T-helper 22 cell (primary cell): ENCODE data around the gene ARHGAP45.
A peak's percentile ranks its signal among the peaks of the same experiment; 100 is the strongest.
"Not testable (repeated sequence)": the region's sequence is repeated elsewhere in the genome, so short reads cannot be mapped to it uniquely, and the experiment has no call there.

ENCODE experiments used
- DNase-seq: peaks from one replicate; pipeline ENCODE4 v3.0.0-alpha.2; 2020; ENCODE audit warnings: low read depth

Gene ARHGAP45, protein sequence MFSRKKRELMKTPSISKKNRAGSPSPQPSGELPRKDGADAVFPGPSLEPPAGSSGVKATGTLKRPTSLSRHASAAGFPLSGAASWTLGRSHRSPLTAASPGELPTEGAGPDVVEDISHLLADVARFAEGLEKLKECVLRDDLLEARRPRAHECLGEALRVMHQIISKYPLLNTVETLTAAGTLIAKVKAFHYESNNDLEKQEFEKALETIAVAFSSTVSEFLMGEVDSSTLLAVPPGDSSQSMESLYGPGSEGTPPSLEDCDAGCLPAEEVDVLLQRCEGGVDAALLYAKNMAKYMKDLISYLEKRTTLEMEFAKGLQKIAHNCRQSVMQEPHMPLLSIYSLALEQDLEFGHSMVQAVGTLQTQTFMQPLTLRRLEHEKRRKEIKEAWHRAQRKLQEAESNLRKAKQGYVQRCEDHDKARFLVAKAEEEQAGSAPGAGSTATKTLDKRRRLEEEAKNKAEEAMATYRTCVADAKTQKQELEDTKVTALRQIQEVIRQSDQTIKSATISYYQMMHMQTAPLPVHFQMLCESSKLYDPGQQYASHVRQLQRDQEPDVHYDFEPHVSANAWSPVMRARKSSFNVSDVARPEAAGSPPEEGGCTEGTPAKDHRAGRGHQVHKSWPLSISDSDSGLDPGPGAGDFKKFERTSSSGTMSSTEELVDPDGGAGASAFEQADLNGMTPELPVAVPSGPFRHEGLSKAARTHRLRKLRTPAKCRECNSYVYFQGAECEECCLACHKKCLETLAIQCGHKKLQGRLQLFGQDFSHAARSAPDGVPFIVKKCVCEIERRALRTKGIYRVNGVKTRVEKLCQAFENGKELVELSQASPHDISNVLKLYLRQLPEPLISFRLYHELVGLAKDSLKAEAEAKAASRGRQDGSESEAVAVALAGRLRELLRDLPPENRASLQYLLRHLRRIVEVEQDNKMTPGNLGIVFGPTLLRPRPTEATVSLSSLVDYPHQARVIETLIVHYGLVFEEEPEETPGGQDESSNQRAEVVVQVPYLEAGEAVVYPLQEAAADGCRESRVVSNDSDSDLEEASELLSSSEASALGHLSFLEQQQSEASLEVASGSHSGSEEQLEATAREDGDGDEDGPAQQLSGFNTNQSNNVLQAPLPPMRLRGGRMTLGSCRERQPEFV

DNA sequence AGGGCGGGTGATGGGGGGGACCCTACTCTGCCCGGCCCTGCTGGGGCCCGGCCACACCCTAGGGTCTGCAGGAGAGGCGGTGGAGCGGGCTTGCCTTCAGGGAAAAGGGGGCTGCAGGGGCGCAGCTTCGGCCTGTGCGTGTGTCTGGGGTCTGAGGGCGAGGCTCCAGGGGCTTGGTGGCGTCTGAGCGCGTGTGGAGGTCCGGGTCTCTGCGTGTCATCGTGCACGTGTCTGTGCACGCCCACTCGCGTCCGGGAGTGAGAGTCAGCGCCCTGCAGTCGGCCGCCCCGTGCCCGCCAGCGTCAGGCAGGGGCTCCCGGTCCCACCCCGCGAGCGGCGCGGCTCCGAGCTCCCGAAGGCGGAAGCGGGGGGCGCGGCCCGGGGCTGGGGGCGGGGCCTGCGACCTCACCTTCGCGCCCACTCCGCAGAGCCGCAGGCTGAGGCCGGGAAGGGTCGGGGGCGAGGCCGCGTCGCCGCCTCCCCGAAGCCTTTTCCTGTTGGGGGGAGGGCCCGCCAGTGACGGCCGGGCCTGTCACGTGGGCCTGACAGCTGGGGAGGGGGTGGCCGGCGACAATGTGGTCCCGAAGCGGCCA is at the start of gene ARHGAP45:
ARHGAP45 (plus strand) TSS at position 420 of the 593 bp plus-strand sequence. CDS start 239 bp downstream, outside the sequence.
- peak; percentile 80 for DNase-seq

DNA sequence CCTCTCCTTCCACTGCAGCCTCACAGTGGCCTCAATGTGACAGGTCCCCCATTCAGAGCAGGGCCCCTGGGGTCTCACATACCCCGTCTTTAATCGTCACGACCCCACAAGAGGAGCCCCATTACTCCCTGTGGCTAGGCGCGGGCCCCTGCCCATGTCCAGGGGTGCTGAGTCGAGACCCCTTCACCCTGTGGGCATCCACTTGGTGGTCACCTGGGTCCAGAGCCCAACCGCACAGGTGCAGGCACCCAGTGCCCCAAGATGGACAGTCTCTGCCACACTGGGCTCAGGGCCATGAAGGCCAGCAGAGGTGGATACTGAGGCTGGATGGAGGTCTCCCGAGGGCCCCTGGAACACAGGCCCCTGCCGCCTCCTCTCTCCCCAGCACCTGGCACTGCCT is 49.1 kb upstream of the ARHGAP45 start:
- DNase-seq = no peak

DNA sequence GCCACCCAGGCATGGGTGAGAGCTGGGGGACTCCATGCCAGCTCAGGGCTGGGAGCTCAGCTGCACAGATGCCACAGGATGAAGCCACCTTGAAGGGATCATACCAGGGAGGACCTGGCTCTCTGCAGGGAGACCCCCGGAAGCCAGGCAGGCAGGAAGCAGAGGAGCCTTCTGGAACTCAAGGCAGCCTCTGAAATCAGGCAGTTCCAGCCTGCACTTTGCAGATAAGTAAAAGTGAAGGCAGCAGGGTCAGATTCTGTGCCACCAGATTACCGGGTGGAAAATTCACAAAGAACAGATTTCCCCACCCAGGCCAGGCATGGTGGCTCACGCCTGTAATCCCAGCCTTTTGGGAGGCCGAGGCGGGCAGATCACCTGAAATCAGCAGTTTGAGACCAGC is 48.6 kb upstream of the ARHGAP45 start:
- DNase-seq = no peak

DNA sequence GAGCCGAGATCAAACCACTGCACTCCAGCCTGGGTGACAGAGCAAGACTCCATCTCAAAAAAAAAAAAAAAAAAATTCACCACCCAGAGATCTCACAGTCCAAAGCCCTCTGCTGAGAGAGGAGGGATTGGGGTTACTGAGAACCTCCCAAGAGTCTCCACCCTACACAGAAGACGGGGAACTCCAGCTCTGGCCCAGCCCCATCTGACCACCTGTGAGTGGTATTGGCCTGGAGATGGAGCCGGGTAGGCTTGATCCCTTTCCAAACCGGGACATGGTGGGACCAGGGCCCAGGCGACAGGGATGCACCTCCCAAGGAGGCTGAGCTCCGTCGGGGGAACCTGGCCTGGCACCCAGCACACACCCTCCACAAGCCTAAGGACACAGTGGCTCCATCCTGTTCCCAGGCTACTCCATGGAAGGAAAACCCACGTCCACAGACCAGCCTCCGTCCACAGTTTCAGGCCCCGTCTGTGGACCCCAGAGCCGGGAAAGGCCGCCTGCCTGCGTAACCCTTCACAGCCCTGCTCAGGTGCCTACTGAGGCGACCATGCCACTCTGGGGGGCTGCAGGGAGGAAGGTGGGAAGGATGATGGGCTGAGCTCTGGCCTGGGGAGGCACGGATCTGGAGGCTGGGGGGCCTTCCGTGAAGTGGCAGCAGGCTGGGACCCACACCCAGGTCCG is 47.9 kb upstream of the ARHGAP45 start:
- no peak for DNase-seq

DNA sequence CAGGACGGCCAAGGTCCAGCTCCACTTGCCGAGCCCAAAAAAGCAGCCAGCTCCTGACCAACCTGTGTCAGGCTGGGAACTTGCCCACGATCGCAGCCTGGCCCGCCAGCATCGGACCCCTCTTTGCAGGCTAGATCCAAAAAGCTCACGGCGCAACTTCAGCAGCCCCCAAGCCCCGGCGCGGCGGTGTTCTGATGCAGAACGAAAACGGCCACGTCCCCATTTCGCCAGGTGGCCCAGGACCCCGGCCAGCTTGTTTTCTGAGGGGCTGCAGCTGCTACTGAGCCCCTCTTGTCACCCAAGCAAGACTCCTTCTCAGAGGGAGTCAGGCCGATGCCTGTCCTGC is 47.4 kb upstream of the ARHGAP45 start:
- no peak for DNase-seq

DNA sequence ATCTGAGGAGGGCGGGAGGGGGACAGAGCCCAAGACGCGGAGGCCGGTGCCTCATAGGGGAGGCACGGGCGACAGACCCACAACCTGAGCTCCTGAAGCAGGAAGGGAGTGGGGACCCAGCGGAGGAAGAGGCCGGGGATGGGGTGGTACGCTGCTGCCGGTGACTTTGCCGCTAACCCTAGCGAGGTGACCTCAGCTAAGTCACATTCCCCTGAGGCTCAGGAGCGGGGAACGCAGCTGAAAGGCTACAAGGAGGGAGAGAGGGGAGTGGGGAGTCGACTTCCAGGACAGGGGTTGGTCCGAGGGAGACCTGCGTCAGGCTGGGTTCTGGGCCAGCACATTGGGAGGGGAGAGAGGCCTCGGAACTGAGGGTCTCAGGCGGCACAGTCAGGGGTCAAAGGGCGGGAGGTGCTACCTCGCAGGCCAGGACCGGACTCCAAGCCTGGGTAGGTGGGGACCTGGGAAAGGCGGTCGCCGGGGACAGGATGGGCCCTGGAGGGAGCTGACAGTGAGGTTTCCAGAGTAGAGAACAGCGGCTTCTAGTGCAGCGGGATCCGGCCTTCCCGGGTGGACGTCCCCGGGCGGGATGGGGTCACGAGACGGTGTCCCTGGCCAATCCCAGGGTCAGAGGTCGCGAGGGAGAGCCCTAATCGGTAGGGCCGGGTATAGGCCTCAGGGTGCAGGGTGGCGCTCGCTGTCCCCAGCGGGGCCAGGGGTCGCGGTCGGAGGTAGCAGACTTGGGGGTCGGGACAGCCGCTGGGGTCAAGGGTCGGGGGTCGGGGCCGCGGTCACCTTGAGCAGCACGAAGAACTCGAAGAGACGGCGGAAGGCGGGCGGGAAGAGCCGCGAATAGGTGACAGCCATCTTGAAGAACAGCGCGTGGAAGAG is 46.7 kb upstream of the ARHGAP45 start:
- DNase-seq = no peak

DNA sequence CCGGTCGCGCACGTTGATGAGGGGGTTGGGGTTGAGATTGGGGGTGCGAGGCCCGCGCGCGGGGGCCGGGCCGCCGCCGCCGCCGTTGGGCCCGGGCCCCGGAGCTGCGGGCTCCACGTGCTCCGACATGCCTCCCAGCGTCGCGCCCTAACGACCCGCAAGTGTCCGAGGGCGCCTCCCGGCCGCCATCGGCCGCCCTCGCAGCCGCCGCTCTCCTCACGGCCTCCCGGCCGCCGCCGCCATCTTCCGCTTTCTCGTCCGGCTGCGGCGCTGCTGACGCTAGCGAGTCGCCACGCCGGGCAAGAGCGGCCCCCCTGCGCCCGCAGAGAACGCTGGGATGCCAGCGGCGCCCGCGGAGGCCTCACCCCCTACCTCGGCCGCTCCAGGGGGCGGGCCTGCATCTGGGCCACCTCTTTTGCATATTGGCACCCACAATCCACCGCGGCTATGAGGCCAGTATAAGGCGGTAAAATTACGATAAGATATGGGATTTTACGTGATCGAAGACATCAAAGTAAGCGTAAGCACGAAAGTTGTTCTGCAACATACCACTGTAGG is 46.0 kb upstream of the ARHGAP45 start, which contains the start of gene TMEM259:
TMEM259 (minus strand) TSS at position 256 of the 558 bp plus-strand sequence; CDS start at position 129, 127 bp downstream.
- peak; percentile 97 for DNase-seq

DNA sequence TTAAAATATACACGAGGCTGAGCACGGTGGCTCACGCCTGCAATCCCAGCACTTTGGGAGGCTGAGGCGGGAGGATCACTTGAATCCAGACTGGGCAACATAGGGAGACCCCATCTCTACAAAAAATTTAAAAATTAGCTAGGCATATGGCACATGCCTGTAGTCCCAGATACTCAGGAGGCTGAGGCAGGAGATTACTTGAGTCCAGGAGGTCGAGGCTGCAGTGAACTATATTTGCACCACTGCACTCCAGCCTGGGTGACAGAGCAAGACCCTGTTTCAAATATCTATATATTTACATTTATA is 43.1 kb upstream of the ARHGAP45 start:
- not testable (repeated sequence) for DNase-seq

DNA sequence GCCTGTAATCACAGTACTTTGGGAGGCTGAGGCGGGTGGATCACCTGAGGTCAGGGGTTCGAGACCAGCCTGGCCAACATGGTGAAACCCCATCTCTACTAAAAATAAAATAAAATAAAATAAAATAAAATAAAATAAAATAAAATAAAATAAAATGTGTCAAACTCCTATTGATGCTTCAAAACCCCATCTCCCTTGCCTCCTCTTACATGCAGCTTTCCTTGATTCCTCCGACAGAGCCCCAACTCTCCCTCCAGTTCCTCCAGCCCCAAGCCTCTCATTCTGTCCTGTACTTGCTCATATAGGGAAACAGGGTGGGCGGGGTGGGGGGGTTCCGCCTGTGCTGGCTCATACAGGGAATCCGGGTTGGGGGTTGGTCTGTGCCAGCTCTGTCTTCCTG is 41.9 kb upstream of the ARHGAP45 start:
- DNase-seq = not testable (repeated sequence)

DNA sequence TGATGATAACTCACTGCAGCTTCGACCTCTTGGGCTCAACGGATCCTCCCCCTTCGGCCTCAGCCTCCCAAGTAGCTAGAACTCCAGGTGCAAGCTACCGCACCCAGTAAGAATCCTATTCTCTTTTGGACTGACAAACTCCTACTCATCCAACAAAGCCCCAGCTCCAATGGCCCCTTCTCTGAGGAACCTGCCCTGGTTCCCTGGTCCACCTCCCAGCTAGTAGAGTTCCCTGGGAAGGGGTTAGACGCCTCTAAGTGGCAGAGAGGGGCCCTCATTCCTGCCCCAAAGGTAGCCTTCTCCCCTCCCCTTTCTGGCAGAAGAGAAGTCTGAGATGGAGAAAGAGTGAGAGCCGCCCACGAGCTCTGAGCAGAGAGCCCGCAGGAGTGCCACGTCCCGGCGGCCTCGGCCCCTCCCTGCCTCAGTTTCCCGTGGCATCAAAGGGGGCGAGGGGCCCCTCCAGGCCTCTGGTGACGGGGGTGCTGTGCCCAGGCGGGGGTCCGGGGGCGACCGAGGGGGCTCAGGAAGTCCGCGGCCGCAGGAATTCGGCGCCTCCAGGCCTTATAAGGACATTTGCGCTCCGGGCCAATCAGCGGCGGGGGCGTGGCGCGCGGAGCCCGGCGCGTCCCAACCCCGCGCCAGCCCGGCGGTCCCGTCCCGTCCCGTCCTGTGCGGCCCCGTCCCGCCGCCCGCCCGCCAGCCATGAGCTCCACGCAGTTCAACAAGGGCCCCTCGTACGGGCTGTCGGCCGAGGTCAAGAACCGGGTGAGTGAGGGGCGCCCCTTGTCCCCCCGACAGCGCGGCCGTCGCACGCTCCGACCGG is 40.8 kb upstream of the ARHGAP45 start, which contains the start of gene CNN2:
CNN2 (plus strand) TSS at position 649 of the 823 bp plus-strand sequence; CDS start at position 703, 54 bp downstream.
- DNase-seq = peak; percentile 56

DNA sequence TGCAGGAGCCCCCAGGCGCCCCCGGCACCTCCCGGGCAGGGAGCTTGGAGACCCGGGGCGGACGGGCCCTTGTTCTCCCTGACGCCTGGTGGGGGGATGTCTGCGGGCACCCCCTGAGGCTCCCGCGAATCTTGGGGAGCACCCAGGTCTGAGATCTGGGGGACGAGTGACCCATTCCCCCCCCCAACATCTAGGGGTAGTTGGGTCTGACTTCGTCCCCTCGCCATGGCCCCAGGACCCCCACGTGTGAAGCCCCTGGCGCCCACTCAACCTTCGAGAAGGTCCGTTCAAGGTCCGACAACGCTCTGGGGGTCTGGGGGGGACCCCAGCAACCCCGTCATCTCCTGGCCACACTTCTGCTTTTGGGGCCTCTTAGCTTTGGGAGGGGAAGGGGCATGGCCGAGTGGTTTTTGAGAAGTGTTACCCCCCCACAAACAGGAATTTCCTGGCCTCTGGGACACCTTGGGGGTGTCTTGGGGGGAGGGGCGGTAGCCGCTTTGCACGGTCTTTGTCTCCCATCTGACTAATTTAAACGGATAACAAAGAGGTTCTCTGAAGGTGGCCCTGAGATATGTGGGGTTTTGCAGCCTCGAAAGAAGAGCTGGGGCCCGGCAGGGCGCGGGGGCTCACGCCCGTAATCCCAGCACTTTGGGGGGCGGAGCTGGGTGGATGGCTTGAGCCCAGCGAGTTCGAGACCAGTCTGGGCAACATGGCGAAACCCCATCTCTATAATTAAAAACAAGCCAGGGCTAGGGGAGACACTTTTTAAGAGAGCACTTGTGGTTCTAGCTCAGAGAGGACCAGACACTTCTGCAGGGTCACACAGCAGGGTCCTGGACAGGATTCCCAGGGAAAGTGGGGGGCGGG is 40.0 kb upstream of the ARHGAP45 start:
- DNase-seq = no peak

DNA sequence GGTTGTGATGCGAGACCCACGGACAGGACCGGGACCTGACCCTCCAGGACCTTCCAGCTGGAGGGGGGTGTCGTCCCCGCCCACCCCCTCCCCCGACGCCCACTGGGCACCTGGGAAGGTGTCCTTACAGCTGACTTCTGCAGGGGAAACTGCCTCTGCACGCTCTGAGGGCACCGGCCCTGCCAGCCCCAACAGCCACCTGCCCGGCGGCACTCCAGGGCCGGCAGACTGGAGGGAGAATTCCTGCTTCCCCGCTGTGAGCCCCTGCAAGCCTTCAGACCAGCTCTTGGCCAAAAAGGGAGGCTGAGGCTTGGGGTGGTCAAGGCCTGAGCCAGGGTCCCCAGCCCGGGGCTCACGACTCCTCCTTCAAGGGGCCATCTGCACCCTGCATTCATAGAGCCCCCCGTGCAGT is 39.3 kb upstream of the ARHGAP45 start:
- no peak for DNase-seq

DNA sequence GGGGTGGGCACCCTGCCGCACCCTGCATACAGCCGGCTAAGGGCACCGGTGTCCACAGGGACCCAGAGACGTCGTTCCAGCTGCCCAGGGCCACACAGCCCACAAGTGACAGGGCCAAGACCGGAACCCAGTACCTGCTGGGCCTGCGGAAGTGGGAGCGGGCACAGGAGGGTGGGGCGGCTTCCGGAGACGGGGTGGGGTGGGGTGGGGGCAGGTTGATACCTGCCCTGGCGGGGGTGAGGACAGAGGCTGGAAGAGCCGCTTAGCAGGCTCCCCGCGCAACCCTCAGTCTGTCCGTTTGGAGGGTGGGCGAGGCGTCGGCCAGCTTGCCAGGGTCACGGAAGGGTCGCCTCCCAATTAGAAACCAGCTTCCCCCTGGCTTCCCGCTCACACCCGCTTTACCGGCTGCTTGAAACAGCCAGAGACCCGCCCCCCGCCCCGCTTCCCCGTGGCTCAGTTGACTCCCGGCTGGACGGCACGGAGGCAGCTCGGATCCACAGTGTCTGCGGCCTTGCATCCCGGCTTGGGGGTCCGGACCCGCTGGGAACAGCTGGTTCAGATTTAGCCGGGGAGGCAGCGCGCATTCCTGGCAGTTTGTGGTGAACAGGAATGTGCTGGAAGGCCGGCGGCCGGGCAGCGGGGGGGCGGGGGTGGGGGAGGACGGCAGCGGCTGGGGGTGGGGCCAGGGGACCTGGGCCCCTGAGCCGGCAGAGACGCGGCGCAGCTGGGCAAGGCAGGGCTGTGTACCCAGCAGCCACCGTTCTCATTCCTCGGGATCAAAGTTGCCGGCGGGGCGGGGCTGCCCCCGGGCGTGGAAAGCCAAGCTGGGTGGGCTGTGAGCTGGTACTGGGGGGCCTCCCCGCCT is 38.7 kb upstream of the ARHGAP45 start:
- peak; percentile 51 for DNase-seq

DNA sequence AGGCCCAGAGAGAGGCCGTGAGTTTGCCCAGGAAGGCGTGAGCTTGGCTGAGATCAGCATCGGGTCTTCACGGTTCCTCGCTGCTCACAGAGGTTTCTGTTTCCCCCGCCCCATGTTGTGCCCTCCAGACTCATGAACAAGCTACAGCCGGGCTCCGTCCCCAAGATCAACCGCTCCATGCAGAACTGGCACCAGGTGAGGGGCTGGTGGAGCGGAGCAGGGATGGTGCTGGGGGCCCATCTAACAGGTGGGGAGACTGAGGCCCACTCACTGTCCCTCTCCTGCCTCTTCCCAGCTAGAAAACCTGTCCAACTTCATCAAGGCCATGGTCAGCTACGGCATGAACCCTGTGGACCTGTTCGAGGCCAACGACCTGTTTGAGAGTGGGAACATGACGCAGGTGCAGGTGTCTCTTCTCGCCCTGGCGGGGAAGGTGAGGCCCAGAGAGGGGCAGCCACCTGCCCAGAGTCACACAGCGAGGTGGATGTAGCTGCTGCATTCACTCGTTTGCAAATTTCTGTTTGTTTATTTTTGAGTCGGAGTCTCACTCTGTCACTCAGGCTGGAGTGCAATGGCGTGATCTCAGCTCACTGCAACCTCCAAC is 34.6 kb upstream of the ARHGAP45 start:
- DNase-seq = no peak

DNA sequence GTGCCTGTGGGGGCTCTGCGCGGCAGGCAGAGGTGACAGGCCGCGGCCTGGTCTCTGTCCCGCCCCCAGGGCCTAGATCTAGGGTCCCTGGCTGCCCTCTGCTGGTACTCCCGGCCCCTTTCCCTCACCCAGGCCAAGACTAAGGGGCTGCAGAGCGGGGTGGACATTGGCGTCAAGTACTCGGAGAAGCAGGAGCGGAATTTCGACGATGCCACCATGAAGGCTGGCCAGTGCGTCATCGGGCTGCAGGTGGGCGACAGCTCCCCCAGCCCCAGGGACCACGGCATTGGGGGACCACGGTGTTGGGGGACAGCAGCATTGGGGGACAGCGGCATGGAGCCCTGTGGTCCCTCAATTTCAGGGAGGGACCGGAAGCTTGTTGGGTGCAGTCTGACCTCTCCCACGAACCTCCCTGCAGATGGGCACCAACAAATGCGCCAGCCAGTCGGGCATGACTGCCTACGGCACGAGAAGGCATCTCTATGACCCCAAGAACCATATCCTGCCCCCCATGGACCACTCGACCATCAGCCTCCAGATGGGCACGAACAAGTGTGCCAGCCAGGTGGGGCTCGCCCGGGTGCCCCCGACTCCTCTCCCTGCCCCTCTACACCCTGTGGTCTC is 30.9 kb upstream of the ARHGAP45 start:
- no peak for DNase-seq

DNA sequence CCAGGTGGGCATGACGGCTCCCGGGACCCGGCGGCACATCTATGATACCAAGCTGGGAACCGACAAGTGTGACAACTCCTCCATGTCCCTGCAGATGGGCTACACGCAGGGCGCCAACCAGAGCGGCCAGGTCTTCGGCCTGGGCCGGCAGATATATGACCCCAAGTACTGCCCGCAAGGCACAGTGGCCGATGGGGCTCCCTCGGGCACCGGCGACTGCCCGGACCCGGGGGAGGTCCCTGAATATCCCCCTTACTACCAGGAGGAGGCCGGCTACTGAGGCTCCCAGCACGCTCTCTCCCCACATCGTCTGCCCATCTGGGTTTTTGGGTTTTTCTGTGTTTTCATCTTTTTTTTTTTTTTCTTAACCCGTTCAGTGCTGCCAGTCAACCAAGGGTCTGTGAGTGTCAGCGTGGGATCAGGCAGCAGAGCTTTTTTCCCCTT is 29.3 kb upstream of the ARHGAP45 start:
- DNase-seq = no peak
